Measurements from ENCODE around the gene RS1.

The RS1 gene

GRCh38 chrX:18664947-18665346 is 7.0 kb downstream of the RS1 start:
- DNase-seq (ENCODE audit: insufficient read length) (no peak), FAIRE-seq (no peak)
- TF ChIP-seq TAF1 (IDR thresholded peaks at IDR 0.05; ENCODE audit: borderline replicate concordance, low read depth, low read length) (no peak), POLR2AphosphoS5 (IDR thresholded peaks at IDR 0.05; ENCODE audit: low read depth, low read length) (no peak), POLR2A (IDR thresholded peaks at IDR 0.05; ENCODE audit: low read depth, low read length) (no peak)

- DNase-seq (ENCODE audit: insufficient read length) (no peak), FAIRE-seq (no peak)
- TF ChIP-seq POLR2AphosphoS5 (IDR thresholded peaks at IDR 0.05; ENCODE audit: low read depth, low read length) (no peak), POLR2A (IDR thresholded peaks at IDR 0.05; ENCODE audit: low read depth, low read length) (no peak)
Measured at GRCh38 chrX:18661273-18661672, 10.6 kb downstream of the RS1 start.

GRCh38 chrX:18654875-18655836 is 16.8 kb downstream of the RS1 start:
- TF ChIP-seq POLR2A (IDR thresholded peaks at IDR 0.05; ENCODE audit: low read depth, low read length), result no peak
- no peak for TF ChIP-seq TAF1 (IDR thresholded peaks at IDR 0.05; ENCODE audit: borderline replicate concordance, low read depth, low read length)
- no peak for TF ChIP-seq POLR2AphosphoS5 (IDR thresholded peaks at IDR 0.05; ENCODE audit: low read depth, low read length)

GRCh38 chrX:18652636-18653035 is 19.3 kb downstream of the RS1 start:
- FAIRE-seq (no peak), DNase-seq (ENCODE audit: insufficient read length) (no peak)
- TF ChIP-seq POLR2A (IDR thresholded peaks at IDR 0.05; ENCODE audit: low read depth, low read length) (no peak), TAF1 (IDR thresholded peaks at IDR 0.05; ENCODE audit: borderline replicate concordance, low read depth, low read length) (no peak), POLR2AphosphoS5 (IDR thresholded peaks at IDR 0.05; ENCODE audit: low read depth, low read length) (no peak)

More at GRCh38 chrX:18654875-18655836, 16.8 kb downstream of the RS1 start:
- no peak for DNase-seq (ENCODE audit: insufficient read length)
- FAIRE-seq, result no peak

GRCh38 chrX:18650662-18651061 is 21.2 kb downstream of the RS1 start:
- DNase-seq (ENCODE audit: insufficient read length), result no peak
- no peak for FAIRE-seq
- TF ChIP-seq POLR2AphosphoS5 (IDR thresholded peaks at IDR 0.05; ENCODE audit: low read depth, low read length), result no peak
- TF ChIP-seq TAF1 (IDR thresholded peaks at IDR 0.05; ENCODE audit: borderline replicate concordance, low read depth, low read length), result no peak
- TF ChIP-seq POLR2A (IDR thresholded peaks at IDR 0.05; ENCODE audit: low read depth, low read length), result no peak

GRCh38 chrX:18649498-18649951 is 22.4 kb downstream of the RS1 start:
- no peak for DNase-seq (ENCODE audit: insufficient read length)
- FAIRE-seq, result no peak
- TF ChIP-seq POLR2A (IDR thresholded peaks at IDR 0.05; ENCODE audit: low read depth, low read length), result no peak
- TF ChIP-seq TAF1 (IDR thresholded peaks at IDR 0.05; ENCODE audit: borderline replicate concordance, low read depth, low read length), result no peak
- TF ChIP-seq POLR2AphosphoS5 (IDR thresholded peaks at IDR 0.05; ENCODE audit: low read depth, low read length), result no peak

- no peak for DNase-seq (ENCODE audit: insufficient read length)
- TF ChIP-seq TAF1 (IDR thresholded peaks at IDR 0.05; ENCODE audit: borderline replicate concordance, low read depth, low read length), result no peak
Measured at GRCh38 chrX:18647621-18648020, 24.3 kb downstream of the RS1 start.

GRCh38 chrX:18643853-18644252 is 28.1 kb downstream of the RS1 start:
- no peak for TF ChIP-seq TAF1 (IDR thresholded peaks at IDR 0.05; ENCODE audit: borderline replicate concordance, low read depth, low read length)
- no peak for TF ChIP-seq POLR2A (IDR thresholded peaks at IDR 0.05; ENCODE audit: low read depth, low read length)

More at GRCh38 chrX:18647621-18648020, 24.3 kb downstream of the RS1 start:
- FAIRE-seq, result no peak

GRCh38 chrX:18643243-18643642 is 28.7 kb downstream of the RS1 start:
- DNase-seq (ENCODE audit: insufficient read length) (no peak), FAIRE-seq (no peak)
- no peak for TF ChIP-seq POLR2AphosphoS5 (IDR thresholded peaks at IDR 0.05; ENCODE audit: low read depth, low read length)
- TF ChIP-seq TAF1 (IDR thresholded peaks at IDR 0.05; ENCODE audit: borderline replicate concordance, low read depth, low read length), result no peak
- no peak for TF ChIP-seq POLR2A (IDR thresholded peaks at IDR 0.05; ENCODE audit: low read depth, low read length)

More at GRCh38 chrX:18643853-18644252, 28.1 kb downstream of the RS1 start:
- FAIRE-seq (no peak), DNase-seq (ENCODE audit: insufficient read length) (no peak)

- TF ChIP-seq POLR2A (IDR thresholded peaks at IDR 0.05; ENCODE audit: low read depth, low read length) (no peak), TAF1 (IDR thresholded peaks at IDR 0.05; ENCODE audit: borderline replicate concordance, low read depth, low read length) (no peak), POLR2AphosphoS5 (IDR thresholded peaks at IDR 0.05; ENCODE audit: low read depth, low read length) (no peak)
- DNase-seq (ENCODE audit: insufficient read length) (no peak), FAIRE-seq (no peak)
Measured at GRCh38 chrX:18640686-18641085, 31.2 kb downstream of the RS1 start.

- TF ChIP-seq POLR2AphosphoS5 (IDR thresholded peaks at IDR 0.05; ENCODE audit: low read depth, low read length) (no peak), POLR2A (IDR thresholded peaks at IDR 0.05; ENCODE audit: low read depth, low read length) (no peak), TAF1 (IDR thresholded peaks at IDR 0.05; ENCODE audit: borderline replicate concordance, low read depth, low read length) (no peak)
- FAIRE-seq, result peak; percentile 42
- no peak for DNase-seq (ENCODE audit: insufficient read length)
Measured at GRCh38 chrX:18639280-18639679, 32.6 kb downstream of the RS1 start.

GRCh38 chrX:18638398-18638797 is 33.5 kb downstream of the RS1 start:
- TF ChIP-seq POLR2A (IDR thresholded peaks at IDR 0.05; ENCODE audit: low read depth, low read length) (no peak), TAF1 (IDR thresholded peaks at IDR 0.05; ENCODE audit: borderline replicate concordance, low read depth, low read length) (no peak), POLR2AphosphoS5 (IDR thresholded peaks at IDR 0.05; ENCODE audit: low read depth, low read length) (no peak)
- FAIRE-seq (no peak), DNase-seq (ENCODE audit: insufficient read length) (no peak)

Data from GM12892 (cell line).